Stimulated activated naive CD4-positive, alpha-beta T cell treated with Interleukin-2 at 50 U/mL for 16 hours (primary cell): ENCODE measurements around the gene NPFF.

Experiments
- DNase-seq: peaks from one replicate; lab custom pipeline; 2025; lab: John Stamatoyannopoulos, UW

Gene NPFF

GRCh38 chr12:53474819-53475218 is 32.5 kb downstream of the NPFF start:
- DNase-seq: no peak

- DNase-seq: no peak
These were observed 33.2 kb downstream of the NPFF start for GRCh38 chr12:53474077-53474476.

- no peak for DNase-seq
These were observed 35.2 kb downstream of the NPFF start for GRCh38 chr12:53472056-53472582.

GRCh38 chr12:53468282-53468681 is 39.0 kb downstream of the NPFF start:
- DNase-seq: no peak

GRCh38 chr12:53467880-53468279 is 39.4 kb downstream of the NPFF start:
- DNase-seq: no peak

- no peak for DNase-seq
These were observed 40.2 kb downstream of the NPFF start for GRCh38 chr12:53467082-53467481.

GRCh38 chr12:53466640-53467039 is 40.6 kb downstream of the NPFF start:
- no peak for DNase-seq

- no peak for DNase-seq
These were observed 41.6 kb downstream of the NPFF start for GRCh38 chr12:53465679-53466078.

GRCh38 chr12:53464685-53465418 is 42.4 kb downstream of the NPFF start:
- no peak for DNase-seq

GRCh38 chr12:53463802-53464560 is 43.3 kb downstream of the NPFF start:
- no peak for DNase-seq

GRCh38 chr12:53462935-53463334 is 44.3 kb downstream of the NPFF start:
- DNase-seq: no peak

GRCh38 chr12:53461591-53461990 is 45.7 kb downstream of the NPFF start:
- DNase-seq: no peak

- DNase-seq: no peak
These were observed 46.2 kb downstream of the NPFF start for GRCh38 chr12:53461059-53461458.

GRCh38 chr12:53459097-53459496 is 48.2 kb downstream of the NPFF start:
- no peak for DNase-seq
